Peyer's patch (tissue), 4 donors: ENCODE data around the gene WDR89. TPM values are rescaled to one million over a fixed set of nuclear protein-coding genes. Genes with fewer than 3 reads are reported as not detected.
"Not testable (repeated sequence)": the region's sequence is repeated elsewhere in the genome, so short reads cannot be mapped to it uniquely, and the experiment has no call there.

Experiments
- DNase-seq, 3 donors: peaks; one replicate each; pipeline ENCODE4 v3.0.0-alpha.2; 2017 to 2019
- H3K27ac ChIP-seq, 4 donors: fragments of 200-600 bp; sonication (generic); one replicate each; pipeline ENCODE4 v1.5.1; 2016 to 2019
- H3K27me3 ChIP-seq, 2 donors: fragments of 200-600 bp; sonication (generic); one replicate each; pipeline ENCODE4 v1.5.1; 2019
- H3K36me3 ChIP-seq, 3 donors: fragments of 200-600 bp; sonication (generic); one replicate each; pipeline ENCODE4 v1.5.1; 2016 to 2019
- H3K4me1 ChIP-seq, 4 donors: fragments of 200-600 bp; sonication (generic); one replicate each; pipeline ENCODE4 v1.5.1; 2016 to 2019
- H3K4me3 ChIP-seq, 4 donors: fragments of 200-600 bp; sonication (generic); 1 replicate in 3 of 4; 2 replicates in 1 of 4; pipeline ENCODE4 v1.5.1; 2016 to 2019; ENCODE audit warnings: mild to moderate bottlenecking in 1 of 4
- H3K9me3 ChIP-seq, 4 donors: fragments of 200-600 bp; sonication (generic); one replicate each; pipeline ENCODE4 v1.5.1; 2016 to 2019; ENCODE audit warnings: mild to moderate bottlenecking in 1 of 4
- POLR2A ChIP-seq, 2 donors: fragments of 450-650 bp; IDR thresholded peaks; one replicate each; pipeline ENCODE4 v1.5.1; 2017; ENCODE audit warnings: antibody characterized with exemption in 2 of 2, mild to moderate bottlenecking in 2 of 2, moderate library complexity in 2 of 2
- total RNA-seq, 4 donors: library from RNA; depleted of rRNA; stranded (reverse); fragments of >200 nt; gene quantifications; one replicate each; pipeline ENCODE4 v1.1.0, GENCODE V29; 2016
- TF ChIP-seq, protein P1 (sequence below), 6 experiments: fragments of 450-650 bp in 4 of 6; fragments of 200-600 bp in 2 of 6; sonication (generic) in 1 of 6; IDR thresholded peaks; one replicate each; pipeline ENCODE4 v1.5.1; 2017 to 2019; ENCODE audit warnings: antibody characterized with exemption in 6 of 6, mild to moderate bottlenecking in 3 of 6, moderate library complexity in 1 of 6

Gene WDR89
- total RNA-seq, 4 donors from 2014 or later = 3.2 to 7.4 (median 5.6) TPM

- Histone ChIP-seq H3K9me3 (no peaks in the 10 kb centered on the region), H3K27me3 (no peaks in the 10 kb centered on the region), H3K4me3 (no peak overlapping the region), H3K36me3 (no peaks in the 10 kb centered on the region), H3K27ac (no peak overlapping the region), H3K4me1 (no peaks in the 10 kb centered on the region)
- no peak for DNase-seq
- TF ChIP-seq, protein P1, sequence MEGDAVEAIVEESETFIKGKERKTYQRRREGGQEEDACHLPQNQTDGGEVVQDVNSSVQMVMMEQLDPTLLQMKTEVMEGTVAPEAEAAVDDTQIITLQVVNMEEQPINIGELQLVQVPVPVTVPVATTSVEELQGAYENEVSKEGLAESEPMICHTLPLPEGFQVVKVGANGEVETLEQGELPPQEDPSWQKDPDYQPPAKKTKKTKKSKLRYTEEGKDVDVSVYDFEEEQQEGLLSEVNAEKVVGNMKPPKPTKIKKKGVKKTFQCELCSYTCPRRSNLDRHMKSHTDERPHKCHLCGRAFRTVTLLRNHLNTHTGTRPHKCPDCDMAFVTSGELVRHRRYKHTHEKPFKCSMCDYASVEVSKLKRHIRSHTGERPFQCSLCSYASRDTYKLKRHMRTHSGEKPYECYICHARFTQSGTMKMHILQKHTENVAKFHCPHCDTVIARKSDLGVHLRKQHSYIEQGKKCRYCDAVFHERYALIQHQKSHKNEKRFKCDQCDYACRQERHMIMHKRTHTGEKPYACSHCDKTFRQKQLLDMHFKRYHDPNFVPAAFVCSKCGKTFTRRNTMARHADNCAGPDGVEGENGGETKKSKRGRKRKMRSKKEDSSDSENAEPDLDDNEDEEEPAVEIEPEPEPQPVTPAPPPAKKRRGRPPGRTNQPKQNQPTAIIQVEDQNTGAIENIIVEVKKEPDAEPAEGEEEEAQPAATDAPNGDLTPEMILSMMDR (IDR thresholded peaks at IDR 0.05) = no peak
- no peak for TF ChIP-seq POLR2A (IDR thresholded peaks at IDR 0.05)
These were observed 17.5 kb downstream of the WDR89 start for GRCh38 chr14:63624203-63624602.

GRCh38 chr14:63621975-63622374 lies 19.7 kb downstream of the WDR89 start:
- H3K27me3 ChIP-seq, H3K9me3 ChIP-seq, H3K27ac ChIP-seq, H3K4me3 ChIP-seq, H3K36me3 ChIP-seq, DNase-seq, H3K4me1 ChIP-seq: not testable (repeated sequence)

GRCh38 chr14:63616015-63616414 lies 25.7 kb downstream of the WDR89 start:
- no peak for DNase-seq
- no peaks in the 10 kb centered on the region for H3K36me3 ChIP-seq
- no peak overlapping the region for H3K4me3 ChIP-seq
- H3K27ac ChIP-seq = no peak overlapping the region
- H3K4me1 ChIP-seq = no peaks in the 10 kb centered on the region
- TF ChIP-seq, protein P1 (IDR thresholded peaks at IDR 0.05) = no peak
- no peak for TF ChIP-seq POLR2A (IDR thresholded peaks at IDR 0.05)
- no peaks in the 10 kb centered on the region for H3K9me3 ChIP-seq
- H3K27me3 ChIP-seq = no peaks in the 10 kb centered on the region

GRCh38 chr14:63614679-63615363 lies 26.9 kb downstream of the WDR89 start:
- no peak overlapping the region for H3K27ac ChIP-seq
- TF ChIP-seq, protein P1 (IDR thresholded peaks at IDR 0.05) = no peak
- no peaks in the 10 kb centered on the region for H3K4me1 ChIP-seq
- DNase-seq = no peak
- no peaks in the 10 kb centered on the region for H3K9me3 ChIP-seq
- no peak overlapping the region for H3K4me3 ChIP-seq
- no peaks in the 10 kb centered on the region for H3K36me3 ChIP-seq
- H3K27me3 ChIP-seq = no peaks in the 10 kb centered on the region

- no peaks in the 10 kb centered on the region for H3K27me3 ChIP-seq
- H3K36me3 ChIP-seq = no peaks in the 10 kb centered on the region
- no peak overlapping the region for H3K4me3 ChIP-seq
- H3K9me3 ChIP-seq = no peaks in the 10 kb centered on the region
- no peak for DNase-seq
- H3K4me1 ChIP-seq = no peaks in the 10 kb centered on the region
- H3K27ac ChIP-seq = no peak overlapping the region
- TF ChIP-seq, protein P1 (IDR thresholded peaks at IDR 0.05) = no peak
- TF ChIP-seq POLR2A (IDR thresholded peaks at IDR 0.05) = no peak
These were observed 30.6 kb downstream of the WDR89 start for GRCh38 chr14:63611078-63611477.

- Histone ChIP-seq H3K9me3 (no peaks in the 10 kb centered on the region), H3K4me1 (no peaks in the 10 kb centered on the region), H3K4me3 (no peak overlapping the region), H3K27me3 (no peaks in the 10 kb centered on the region), H3K36me3 (no peaks in the 10 kb centered on the region), H3K27ac (no peak overlapping the region)
- TF ChIP-seq POLR2A (IDR thresholded peaks at IDR 0.05) = no peak
- TF ChIP-seq, protein P1 (IDR thresholded peaks at IDR 0.05) = no peak
- DNase-seq = no peak
These were observed 36.6 kb downstream of the WDR89 start for GRCh38 chr14:63605041-63605532.
